OCI-LY3 (cell line): ENCODE data around the gene PLXNC1.

Source experiments
- CTCF ChIP-seq: fragments of 200-600, 300-600 bp; sonication (generic); IDR thresholded peaks from 2 replicates; pipeline ENCODE4 v1.5.1; 2014; ENCODE audit warnings: antibody characterized with exemption, low read length, low read depth
- EZH2phosphoT487 ChIP-seq: fragments of 200-600 bp; shearing (Covaris generic); IDR thresholded peaks from 2 replicates; pipeline ENCODE4 v1.6.1; 2018; ENCODE audit warnings: antibody characterized with exemption, mixed run types, low read depth

GRCh38 chr12:94265539-94265938 lies 117.2 kb downstream of the PLXNC1 start:
- TF ChIP-seq CTCF = no peak
- TF ChIP-seq EZH2phosphoT487 = no peak
